Occipital lobe (tissue), 2 donors: ENCODE results near the gene CALM3. TPM values are rescaled to one million over a fixed set of nuclear protein-coding genes. Genes with fewer than 3 reads are reported as not detected.

Source experiments
- DNase-seq: peaks from one replicate; lab custom pipeline; 2025; lab: John Stamatoyannopoulos, UW
- total RNA-seq: library from RNA; depleted of rRNA; stranded (reverse); fragments of >200 nt; gene quantifications from one replicate; pipeline ENCODE4 v1.2.3, GENCODE V29; 2014

Gene CALM3
- total RNA-seq, 1 donor from 2014 or later: 224 TPM

DNA sequence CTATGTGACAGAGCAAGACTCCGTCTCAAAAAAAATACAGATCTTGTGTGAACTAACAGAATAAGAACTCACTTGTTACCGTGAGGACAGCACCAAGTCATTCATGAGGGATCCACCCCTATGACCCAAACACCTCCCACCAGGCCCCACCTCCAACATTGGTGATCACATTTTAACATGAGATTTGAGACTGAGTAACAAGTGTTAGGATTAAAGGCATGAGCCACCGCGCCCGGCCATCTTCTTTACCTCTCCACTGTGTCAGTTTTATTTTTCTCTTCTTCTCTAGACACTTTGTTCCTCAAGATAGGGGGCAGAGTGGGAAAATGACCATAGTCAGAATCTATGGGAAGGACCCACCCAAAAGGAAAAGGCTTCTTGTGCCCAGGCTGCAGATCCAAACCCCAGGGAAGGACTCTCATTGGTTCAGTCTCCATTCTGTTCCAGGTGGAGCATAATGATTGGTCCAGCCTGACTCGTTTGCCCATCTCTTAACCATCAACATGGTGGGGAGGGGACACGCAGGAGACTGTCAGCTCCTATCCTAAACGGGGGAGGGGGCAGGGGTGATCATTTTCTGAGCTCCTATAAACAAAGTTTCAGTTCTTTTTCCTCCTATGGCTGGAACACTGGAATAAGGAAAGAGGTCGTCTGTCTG lies 1.3 kb upstream of the CALM3 start:
- no peak for DNase-seq

DNA sequence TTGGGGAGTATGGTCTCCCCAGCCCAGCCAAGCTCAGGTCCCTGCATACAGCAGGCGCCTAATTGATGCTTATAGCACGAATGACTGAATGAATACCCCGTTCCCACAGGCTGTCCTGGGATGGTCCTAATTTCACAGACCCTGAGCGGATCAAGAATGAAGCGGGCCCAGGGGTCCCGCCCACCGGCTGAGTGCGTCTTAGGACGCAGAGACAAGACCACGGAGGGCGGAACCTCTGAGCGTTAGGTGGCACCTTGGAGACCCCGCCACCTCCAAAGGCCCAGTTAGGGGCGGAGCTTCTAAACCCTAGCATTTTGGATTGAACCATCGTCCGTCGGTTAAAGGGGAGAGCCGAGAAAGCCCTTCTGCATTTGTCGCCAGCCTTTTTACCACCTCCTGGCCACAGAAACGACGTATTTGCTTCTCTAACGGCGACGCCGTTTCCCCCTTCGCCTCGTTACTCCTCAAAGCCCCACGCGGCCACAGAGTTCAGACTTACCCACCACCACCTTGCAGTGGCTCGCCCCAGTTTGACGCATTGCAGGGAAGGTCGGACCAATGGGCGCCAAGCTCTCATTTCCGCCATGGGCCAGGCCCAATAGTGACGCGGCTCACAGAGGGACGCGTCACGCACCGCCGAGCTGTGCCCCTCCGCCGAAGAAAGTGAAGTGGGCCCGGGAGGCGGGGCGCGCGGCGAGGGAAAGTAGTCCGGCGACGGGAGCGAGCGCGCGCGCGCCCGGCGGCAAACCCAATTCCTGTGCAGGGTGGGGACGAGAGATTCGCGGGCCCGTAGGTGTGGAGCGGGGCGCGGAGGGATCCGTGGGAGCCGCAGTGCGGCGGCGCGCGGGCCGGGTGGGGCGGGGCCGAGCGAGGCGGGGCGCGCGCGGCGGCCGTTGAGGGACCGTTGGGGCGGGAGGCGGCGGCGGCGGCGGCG lies 479 bp upstream of the CALM3 start:
- peak; percentile 93 for DNase-seq

- no peak for DNase-seq
These were observed 1.5 kb downstream of the CALM3 start for GRCh38 chr19:46602392-46603194.

DNA sequence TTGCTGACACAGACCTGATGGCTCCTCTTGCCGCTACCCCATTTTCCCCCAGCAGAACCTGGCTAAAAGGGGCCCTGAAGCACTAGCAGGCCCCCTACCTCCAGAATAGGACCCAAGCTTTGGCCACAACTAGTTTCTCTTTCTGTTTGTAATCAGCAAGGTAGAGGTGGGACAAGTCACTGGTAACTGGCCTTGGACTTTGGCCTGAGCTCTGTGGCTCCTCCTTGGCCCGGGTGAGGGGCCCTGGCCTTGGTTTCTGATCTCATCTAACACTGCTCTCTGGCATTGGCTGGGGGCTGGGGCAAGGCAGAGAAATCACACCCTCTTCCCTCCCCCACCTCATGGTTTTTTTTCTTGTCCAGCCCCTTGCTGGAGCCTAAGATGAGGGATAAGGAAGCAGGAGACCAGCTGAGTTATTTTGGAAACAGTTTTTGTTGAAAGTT lies 2.1 kb downstream of the CALM3 start:
- no peak for DNase-seq

GRCh38 chr19:46603752-46604231 lies 2.7 kb downstream of the CALM3 start:
- DNase-seq: no peak

GRCh38 chr19:46604781-46605355 lies 3.7 kb downstream of the CALM3 start:
- DNase-seq: no peak

GRCh38 chr19:46605356-46605821 lies 4.3 kb downstream of the CALM3 start:
- no peak for DNase-seq

DNA sequence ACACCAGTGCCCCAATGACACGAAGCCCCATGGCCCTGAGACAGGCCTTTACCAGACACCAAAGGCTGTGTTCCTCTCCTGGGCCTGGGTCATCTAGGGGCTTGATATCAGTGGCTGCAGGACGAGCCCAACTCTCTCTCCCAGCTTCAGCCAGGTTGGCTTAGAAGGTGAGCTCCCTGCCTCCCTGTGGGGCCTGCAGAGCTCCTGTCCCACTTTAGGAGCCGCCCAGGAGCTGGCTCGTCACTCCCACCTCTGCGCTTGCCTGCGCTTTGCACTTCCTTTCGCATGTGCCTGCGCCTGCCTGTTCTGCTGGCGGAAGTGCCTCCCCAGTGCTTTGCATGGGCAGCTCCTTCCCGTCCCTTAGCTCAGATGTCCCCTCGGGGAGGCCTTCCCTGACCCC lies 4.9 kb downstream of the CALM3 start:
- DNase-seq: no peak

- no peak for DNase-seq
These were observed 5.7 kb downstream of the CALM3 start for GRCh38 chr19:46606681-46607447.

DNA sequence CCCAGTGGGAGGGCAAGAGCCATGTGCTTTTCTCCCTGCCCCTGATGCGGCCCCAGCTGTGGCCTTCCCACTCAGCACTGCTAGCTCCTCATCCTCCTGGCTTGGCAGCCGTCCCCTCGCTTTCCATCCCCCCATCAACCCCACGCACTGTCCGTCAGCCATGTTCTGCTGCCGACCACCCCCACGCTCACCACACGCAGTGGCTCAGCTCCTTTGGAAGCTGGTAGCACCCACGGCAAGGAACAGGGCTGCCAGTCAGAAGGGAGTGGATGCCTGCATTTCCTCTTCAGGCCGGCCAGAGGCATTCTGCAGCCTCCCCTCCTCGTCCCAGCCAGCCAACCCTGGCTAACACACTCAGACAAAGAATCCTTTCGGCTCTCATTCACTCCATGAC lies 6.3 kb downstream of the CALM3 start:
- DNase-seq: peak; percentile 41

DNA sequence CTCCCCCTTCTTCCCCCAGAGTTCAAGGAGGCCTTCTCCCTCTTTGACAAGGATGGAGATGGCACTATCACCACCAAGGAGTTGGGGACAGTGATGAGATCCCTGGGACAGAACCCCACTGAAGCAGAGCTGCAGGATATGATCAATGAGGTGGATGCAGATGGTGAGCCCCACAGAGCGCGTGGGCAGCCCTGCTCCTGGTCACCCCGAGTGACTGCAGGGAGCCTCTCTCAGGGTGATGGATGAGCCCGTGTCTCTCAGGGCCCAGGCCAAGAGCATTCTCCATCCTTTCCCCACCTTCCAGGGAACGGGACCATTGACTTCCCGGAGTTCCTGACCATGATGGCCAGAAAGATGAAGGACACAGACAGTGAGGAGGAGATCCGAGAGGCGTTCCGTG lies 7.0 kb downstream of the CALM3 start:
- DNase-seq: no peak

DNA sequence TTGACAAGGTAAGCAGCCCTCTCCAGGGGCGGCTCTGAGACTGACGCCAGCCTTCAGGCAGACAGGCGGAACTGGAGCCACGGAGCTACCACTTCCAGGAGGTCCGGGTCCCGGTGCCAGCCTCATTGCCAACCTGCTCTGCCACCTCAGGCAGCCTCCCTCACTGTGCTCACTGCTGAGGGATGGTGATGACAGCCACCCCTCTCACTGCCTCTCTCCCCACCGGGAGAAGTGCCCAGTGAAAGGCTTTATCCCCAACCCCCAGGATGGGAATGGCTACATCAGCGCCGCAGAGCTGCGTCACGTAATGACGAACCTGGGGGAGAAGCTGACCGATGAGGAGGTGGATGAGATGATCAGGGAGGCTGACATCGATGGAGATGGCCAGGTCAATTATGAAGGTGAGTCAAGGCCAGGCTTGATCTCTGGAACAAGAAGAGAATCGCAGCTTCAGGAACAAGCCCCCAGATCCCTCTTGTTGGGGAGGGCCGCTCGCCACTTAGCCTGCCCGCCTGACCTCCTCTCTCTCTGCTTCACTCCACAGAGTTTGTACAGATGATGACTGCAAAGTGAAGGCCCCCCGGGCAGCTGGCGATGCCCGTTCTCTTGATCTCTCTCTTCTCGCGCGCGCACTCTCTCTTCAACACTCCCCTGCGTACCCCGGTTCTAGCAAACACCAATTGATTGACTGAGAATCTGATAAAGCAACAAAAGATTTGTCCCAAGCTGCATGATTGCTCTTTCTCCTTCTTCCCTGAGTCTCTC lies 7.6 kb downstream of the CALM3 start:
- DNase-seq: no peak

- no peak for DNase-seq
These were observed 8.6 kb downstream of the CALM3 start for GRCh38 chr19:46609511-46610412.

DNA sequence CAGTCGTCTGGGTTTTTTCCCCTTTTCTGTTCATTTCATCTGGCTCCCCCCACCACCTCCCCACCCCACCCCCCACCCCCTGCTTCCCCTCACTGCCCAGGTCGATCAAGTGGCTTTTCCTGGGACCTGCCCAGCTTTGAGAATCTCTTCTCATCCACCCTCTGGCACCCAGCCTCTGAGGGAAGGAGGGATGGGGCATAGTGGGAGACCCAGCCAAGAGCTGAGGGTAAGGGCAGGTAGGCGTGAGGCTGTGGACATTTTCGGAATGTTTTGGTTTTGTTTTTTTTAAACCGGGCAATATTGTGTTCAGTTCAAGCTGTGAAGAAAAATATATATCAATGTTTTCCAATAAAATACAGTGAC lies 9.3 kb downstream of the CALM3 start:
- no peak for DNase-seq

GRCh38 chr19:46610851-46611770 lies 10.0 kb downstream of the CALM3 start:
- no peak for DNase-seq

DNA sequence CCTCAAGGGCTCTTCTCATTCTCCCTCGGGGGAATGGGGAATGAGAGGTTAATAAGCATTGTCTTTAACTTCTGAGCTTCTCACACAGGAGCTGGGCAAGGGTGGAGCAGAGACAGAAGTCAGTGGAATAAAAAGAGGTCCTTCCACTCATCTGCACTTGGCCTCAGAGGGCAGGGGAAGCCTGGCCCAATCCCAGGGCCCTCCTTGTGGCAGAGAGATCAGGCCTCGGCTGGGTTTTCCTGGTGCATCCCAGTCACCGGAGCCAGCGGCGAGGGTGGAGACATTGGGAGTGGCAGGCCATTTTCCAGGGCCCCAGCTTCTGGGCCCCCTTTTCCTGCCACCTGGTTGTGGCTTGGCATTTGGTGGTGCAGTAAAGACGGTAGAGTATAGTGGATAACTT lies 10.6 kb downstream of the CALM3 start:
- no peak for DNase-seq

DNA sequence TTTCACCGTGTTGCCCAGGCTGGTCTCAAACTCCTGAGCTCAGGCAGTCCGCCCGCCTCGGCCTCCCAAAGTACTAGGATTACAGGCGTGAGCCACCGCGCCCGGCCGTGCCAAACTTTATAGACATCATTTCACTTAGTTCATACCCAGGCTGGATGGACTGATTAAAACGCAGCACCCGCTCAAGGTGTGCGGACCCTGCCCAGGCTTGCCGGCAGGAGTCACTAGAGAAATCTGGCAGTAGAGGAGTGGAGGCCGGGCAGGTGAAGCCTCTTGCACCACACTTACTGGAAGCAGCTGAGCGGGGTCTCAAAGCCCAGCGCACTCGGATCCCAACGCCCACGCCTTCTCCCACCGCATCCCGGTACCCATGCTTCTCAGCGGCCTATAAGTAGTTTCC lies 12.4 kb downstream of the CALM3 start:
- no peak for DNase-seq
